A549 (cell line): Measurements from ENCODE around the gene TNFSF8. TPM values are rescaled to one million over a fixed set of nuclear protein-coding genes. Genes with fewer than 3 reads are reported as not detected.

Experiments
- ATAC-seq, 2 experiments: fragments of 200-7000 bp in 1 of 2; fragments of >200 bp in 1 of 2; cut with Nextera tagmentation in 1 of 2; cut with Tn5 transposase in 1 of 2; 3 replicates each; pipeline versions ENCODE4 v1.8.0 to v1.9.1; 2018 to 2020; ENCODE audit warnings: mild to moderate bottlenecking in 1 of 2, moderate library complexity in 1 of 2
- CTCF ChIA-PET: fragments of 300-600 bp; sonication (Branson Sonifier 250); formaldehyde crosslinking; extraction: SDS; loops from one replicate; lab custom pipeline; 2021; ENCODE audit warnings: antibody characterized with exemption, inconsistent platforms; lab: Yijun Ruan, JAX
- POLR2A ChIA-PET: fragments of 350-600 bp; formaldehyde crosslinking; extraction: SDS; loops from one replicate; lab custom pipeline; 2021; ENCODE audit warnings: antibody characterized with exemption, inconsistent platforms; lab: Yijun Ruan, JAX
- DNase-seq, 2 experiments: peaks; one replicate each; pipeline versions ENCODE4 v3.0.0 to v3.0.0-alpha.2; 2011 to 2016; ENCODE audit warnings: low read depth in 1 of 2, low spot score in 1 of 2
- FAIRE-seq: peaks from 2 replicates; lab custom pipeline; 2011; peaks lifted over from hg19 to GRCh38; lab: Jason Lieb, UNC
- H3K27ac ChIP-seq, 2 experiments: fragments of >200 bp; sonication (Bioruptor Twin); formaldehyde crosslinking; 3 replicates each; pipeline ENCODE4 v1.5.1; 2016 to 2017
- H3K4me1 ChIP-seq: fragments of >200 bp; sonication (Bioruptor Twin); formaldehyde crosslinking; 3 replicates; pipeline ENCODE4 v1.6.1; 2016
- H3K4me2 ChIP-seq: fragments of >200 bp; sonication (Bioruptor Twin); formaldehyde crosslinking; 3 replicates; pipeline ENCODE4 v1.6.1; 2016
- H3K4me3 ChIP-seq: fragments of >200 bp; sonication (Bioruptor Twin); formaldehyde crosslinking; 3 replicates; pipeline ENCODE4 v1.5.1; 2016
- H3K9me3 ChIP-seq: fragments of >200 bp; sonication (Bioruptor Twin); formaldehyde crosslinking; 3 replicates; pipeline ENCODE4 v1.6.1; 2016
- BCL3 ChIP-seq: fragments of >200 bp; sonication (Bioruptor Twin); formaldehyde crosslinking; IDR thresholded peaks from 3 replicates; pipeline ENCODE4 v1.6.1; 2016
- CBX8 ChIP-seq: fragments of 200-600 bp; sonication (generic); IDR thresholded peaks from 2 replicates; pipeline ENCODE4 v1.6.1; 2016
- CHD4 ChIP-seq: fragments of 200-600 bp; sonication (generic); IDR thresholded peaks from 2 replicates; pipeline ENCODE4 v1.6.1; 2016; ENCODE audit warnings: antibody characterized with exemption, mild to moderate bottlenecking, borderline replicate concordance
- CTCF ChIP-seq: fragments of >200 bp; sonication (Bioruptor Twin); formaldehyde crosslinking; IDR thresholded peaks from 3 replicates; pipeline ENCODE4 v1.5.1; 2016
- E2F6 ChIP-seq: IDR thresholded peaks from 2 replicates; pipeline ENCODE4 v1.6.1; 2012; ENCODE audit warnings: low read depth, borderline replicate concordance
- EHF ChIP-seq: fragments of 250-450 bp; sonication (Bioruptor Pico); IDR thresholded peaks from 2 replicates; pipeline ENCODE4 v1.5.0; 2020; ENCODE audit warnings: mild to moderate bottlenecking
- FOSB ChIP-seq: fragments of 250-450 bp; sonication (Bioruptor Pico); IDR thresholded peaks from 2 replicates; pipeline ENCODE4 v1.5.0; 2020; ENCODE audit warnings: mild to moderate bottlenecking, moderate library complexity
- FOSL2 ChIP-seq, 2 experiments: fragments of 450-650 bp in 1 of 2; fragments of >200 bp in 1 of 2; sonication (Bioruptor Twin) in 1 of 2; formaldehyde crosslinking; IDR thresholded peaks; 2 replicates each; pipeline versions ENCODE4 v1.5.0 to v1.6.1; 2016 to 2020; ENCODE audit warnings: mild to moderate bottlenecking in 1 of 2, moderate library complexity in 1 of 2
- GATA3 ChIP-seq: IDR thresholded peaks from 2 replicates; pipeline ENCODE4 v1.6.1; 2012; ENCODE audit warnings: borderline replicate concordance
- JUN ChIP-seq, 2 experiments: fragments of >200 bp; sonication (Bioruptor Twin); formaldehyde crosslinking; IDR thresholded peaks; 2 replicates in 1 of 2; 3 replicates in 1 of 2; pipeline ENCODE4 v1.6.1; 2016 to 2017
- MAX ChIP-seq: IDR thresholded peaks from 2 replicates; pipeline ENCODE4 v1.6.1; 2012
- RAD21 ChIP-seq, 2 experiments: fragments of >200 bp in 1 of 2; sonication (Bioruptor Twin) in 1 of 2; formaldehyde crosslinking in 1 of 2; IDR thresholded peaks in 1 of 2; conservative IDR thresholded peaks in 1 of 2; 2 replicates in 1 of 2; 3 replicates in 1 of 2; pipeline ENCODE4 v1.6.1; 2012 to 2018; ENCODE audit warnings: inconsistent platforms in 1 of 2
- RARB ChIP-seq: fragments of 250-450 bp; sonication (Bioruptor Pico); IDR thresholded peaks from 2 replicates; pipeline ENCODE4 v1.8.0; 2021; ENCODE audit warnings: mild to moderate bottlenecking, moderate library complexity
- RFX5 ChIP-seq: fragments of 450-650 bp; IDR thresholded peaks from 2 replicates; pipeline ENCODE4 v1.7.1; 2014; ENCODE audit warnings: antibody characterized with exemption, mild to moderate bottlenecking, moderate library complexity
- RNF2 ChIP-seq: fragments of 200-600 bp; sonication (generic); IDR thresholded peaks from 2 replicates; pipeline ENCODE4 v1.6.1; 2016; ENCODE audit warnings: low read depth, mild to moderate bottlenecking, antibody characterized with exemption, moderate library complexity, borderline replicate concordance
- TFCP2L1 ChIP-seq: fragments of 250-450 bp; sonication (Bioruptor Pico); IDR thresholded peaks from 2 replicates; pipeline ENCODE4 v1.5.0; 2021; ENCODE audit warnings: mild to moderate bottlenecking
- USF2 ChIP-seq: fragments of 450-650 bp; IDR thresholded peaks from 2 replicates; pipeline ENCODE4 v1.6.1; 2014; ENCODE audit warnings: antibody characterized with exemption
- ZSCAN20 ChIP-seq: fragments of 250-450 bp; sonication (Bioruptor Pico); IDR thresholded peaks from 2 replicates; pipeline ENCODE4 v1.8.0; 2022; ENCODE audit warnings: mild to moderate bottlenecking, moderate library complexity
- WGBS: methylation state at CpG from one replicate; pipeline ENCODE4 v1.1.6; 2017; ENCODE audit errors: missing lambda C conversion rate; 5-methylcytosine and 5-hydroxymethylcytosine counted together
- polyA minus RNA-seq: library from RNA; depleted of rRNA, polyadenylated mRNA; stranded (reverse); fragments of >200 nt; gene quantifications from 2 replicates; pipeline ENCODE4 v1.2.3, GENCODE V29; 2011; rRNA and poly(A)+ RNA removed
- polyA plus RNA-seq, 4 experiments: library from polyadenylated mRNA; depleted of rRNA in 3 of 4; stranded (reverse); fragments of >200 nt; fragmentation: RNase III in 1 of 4; extraction: RNeasy Plus Mini Kit Qiagen cat#74134 plus additional on column Dnase treatment in 1 of 4; gene quantifications; 2 replicates in 3 of 4; 3 replicates in 1 of 4; pipeline ENCODE4 v1.2.3, GENCODE V29; 2011 to 2017

The TNFSF8 gene
- polyA plus RNA-seq (2011; rRNA removed) = not detected in 2 replicates
- not detected in 2 replicates for polyA plus RNA-seq (2012; cell fraction: cytosol; rRNA removed)
- polyA plus RNA-seq (2012; cell fraction: nucleus; rRNA removed) = not detected in 2 replicates
- not detected in 3 replicates for polyA plus RNA-seq (2017; fragmentation: RNase III; extraction: RNeasy Plus Mini Kit Qiagen cat#74134 plus additional on column Dnase treatment)
- polyA minus RNA-seq = not detected in 2 replicates

GRCh38 chr9:114930056-114930812 lies at the start of gene TNFSF8:
TSS of gene TNFSF8 (minus strand) at chr9:114930591. CDS start at chr9:114930303, 288 bp downstream.
- FAIRE-seq (no peak), DNase-seq (no peak), ATAC-seq (no peak)
- Histone ChIP-seq H3K4me1 (no peaks in the 10 kb centered on the region), H3K9me3 (no peaks in the 10 kb centered on the region), H3K4me2 (no peak within 1 kb of the TSS), H3K27ac (no peak within 1 kb of the TSS), H3K4me3 (no peak within 1 kb of the TSS)
- 70% methylated on average over 23 of the region's 24 CpGs for WGBS
- CTCF ChIA-PET = interaction anchor here (0.6 to 1.1 kb wide), 2 partner anchors 16 to 1746 kb away, joined by 3 read pairs; no protein-coding TSS in a partner anchor
- POLR2A ChIA-PET = no interaction called here
- TF ChIP-seq RFX5 (no peak), CBX8 (no peak), RARB (CRISPR knock-in tag) (no peak), FOSL2 (IDR thresholded peaks at IDR 0.05) (no peak), FOSL2 (CRISPR knock-in tag; IDR thresholded peaks at IDR 0.05) (no peak), ZSCAN20 (CRISPR knock-in tag) (no peak), MAX (no peak), E2F6 (no peak), TFCP2L1 (CRISPR knock-in tag) (no peak), GATA3 (no peak)

- CTCF ChIA-PET = interaction anchor here (0.8 to 1.3 kb wide), 3 partner anchors 62 to 539 kb away, joined by 3 to 4 read pairs (median 3); partner anchors contain the start of gene TEX48
- Histone ChIP-seq H3K4me1 (peaks cover 6% of the 10 kb centered on the region; the same call in 2 of the 3 replicates), H3K4me2 (no peak overlapping the region), H3K9me3 (no peaks in the 10 kb centered on the region), H3K4me3 (no peak overlapping the region), H3K27ac (no peak overlapping the region)
- FAIRE-seq = no peak
- WGBS = 48% methylated on average over 2 of the region's 2 CpGs
- DNase-seq = no peak
- no peak for ATAC-seq
- TF ChIP-seq EHF (no peak), CTCF (no peak), FOSB (CRISPR knock-in tag) (no peak), USF2 (no peak), CHD4 (no peak), RAD21 (conservative IDR thresholded peaks at IDR 0.05 in 1 of 2, IDR thresholded peaks at IDR 0.05 in 1 of 2) (no peak), BCL3 (no peak), RNF2 (no peak), MAX (no peak), JUN (IDR thresholded peaks at IDR 0.05) (no peak), RFX5 (no peak)
- POLR2A ChIA-PET = no interaction called here
Observed at GRCh38 chr9:114973216-114973615, 42.8 kb upstream of the TNFSF8 start.
